ENCODE data around the gene LIFR.

The LIFR gene

GRCh38 chr5:38589629-38590028 is 33.2 kb upstream of the LIFR start:
- no peak for TF ChIP-seq TAF1 (IDR thresholded peaks at IDR 0.05; ENCODE audit: low read depth)
- TF ChIP-seq RAD21 (IDR thresholded peaks at IDR 0.05; ENCODE audit: low read depth) = no peak
- no peak for TF ChIP-seq CEBPB (IDR thresholded peaks at IDR 0.05)
- TF ChIP-seq, protein P1, sequence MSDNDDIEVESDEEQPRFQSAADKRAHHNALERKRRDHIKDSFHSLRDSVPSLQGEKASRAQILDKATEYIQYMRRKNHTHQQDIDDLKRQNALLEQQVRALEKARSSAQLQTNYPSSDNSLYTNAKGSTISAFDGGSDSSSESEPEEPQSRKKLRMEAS (IDR thresholded peaks at IDR 0.05) = no peak
- TF ChIP-seq EP300 (IDR thresholded peaks at IDR 0.05; ENCODE audit: borderline replicate concordance) = no peak
- TF ChIP-seq TEAD4 (IDR thresholded peaks at IDR 0.05) = no peak
- no peak for TF ChIP-seq EGR1 (IDR thresholded peaks at IDR 0.05)
- TF ChIP-seq ZBTB7A (IDR thresholded peaks at IDR 0.05; ENCODE audit: low read depth) = no peak
- no peak for TF ChIP-seq CREB1 (IDR thresholded peaks at IDR 0.05; ENCODE audit: low read depth)
- TF ChIP-seq YY1 (IDR thresholded peaks at IDR 0.05; ENCODE audit: low read depth) = no peak

DNA sequence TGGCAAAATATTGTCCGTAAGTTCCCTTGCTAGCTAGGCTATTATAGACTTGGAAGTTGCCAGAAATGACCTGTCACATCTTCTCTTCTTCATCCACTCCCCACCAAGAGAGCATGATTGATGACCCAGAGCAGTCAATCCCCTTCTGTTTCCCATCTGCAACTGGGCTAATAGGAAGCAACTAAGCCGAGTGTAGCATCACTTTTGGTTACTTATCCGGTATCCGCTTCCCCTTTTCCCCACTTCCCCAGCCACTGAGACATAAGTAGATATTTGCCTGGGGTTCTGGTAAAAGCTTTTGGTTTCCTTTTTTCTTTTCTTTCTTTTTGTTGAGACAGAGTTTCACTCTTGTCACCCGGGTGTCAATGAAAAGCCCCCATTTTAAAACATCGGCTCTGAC is 29.4 kb upstream of the LIFR start:
- TF ChIP-seq, protein P2, sequence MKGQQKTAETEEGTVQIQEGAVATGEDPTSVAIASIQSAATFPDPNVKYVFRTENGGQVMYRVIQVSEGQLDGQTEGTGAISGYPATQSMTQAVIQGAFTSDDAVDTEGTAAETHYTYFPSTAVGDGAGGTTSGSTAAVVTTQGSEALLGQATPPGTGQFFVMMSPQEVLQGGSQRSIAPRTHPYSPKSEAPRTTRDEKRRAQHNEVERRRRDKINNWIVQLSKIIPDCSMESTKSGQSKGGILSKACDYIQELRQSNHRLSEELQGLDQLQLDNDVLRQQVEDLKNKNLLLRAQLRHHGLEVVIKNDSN (IDR thresholded peaks at IDR 0.05) = no peak
- TF ChIP-seq TAF1 (IDR thresholded peaks at IDR 0.05; ENCODE audit: low read depth) (no peak), RAD21 (IDR thresholded peaks at IDR 0.05; ENCODE audit: low read depth) (no peak), EGR1 (IDR thresholded peaks at IDR 0.05) (no peak), TCF12 (IDR thresholded peaks at IDR 0.05; ENCODE audit: low read depth) (no peak), CEBPB (IDR thresholded peaks at IDR 0.05) (no peak), ZBTB7A (IDR thresholded peaks at IDR 0.05; ENCODE audit: low read depth) (no peak), TEAD4 (IDR thresholded peaks at IDR 0.05) (no peak), EP300 (IDR thresholded peaks at IDR 0.05; ENCODE audit: borderline replicate concordance) (no peak)
- TF ChIP-seq, protein P1 (IDR thresholded peaks at IDR 0.05) = no peak

GRCh38 chr5:38583500-38583899 is 27.1 kb upstream of the LIFR start:
- TF ChIP-seq CREB1 (IDR thresholded peaks at IDR 0.05; ENCODE audit: low read depth) = no peak
- TF ChIP-seq, protein P2 (IDR thresholded peaks at IDR 0.05) = no peak
- TF ChIP-seq CEBPB (IDR thresholded peaks at IDR 0.05) = no peak
- no peak for TF ChIP-seq RAD21 (IDR thresholded peaks at IDR 0.05; ENCODE audit: low read depth)

GRCh38 chr5:38582975-38583319 is 26.5 kb upstream of the LIFR start:
- TF ChIP-seq, protein P2 (IDR thresholded peaks at IDR 0.05) = no peak
- no peak for TF ChIP-seq EGR1 (IDR thresholded peaks at IDR 0.05)
- TF ChIP-seq CREB1 (IDR thresholded peaks at IDR 0.05; ENCODE audit: low read depth) = no peak
- TF ChIP-seq CEBPB (IDR thresholded peaks at IDR 0.05) = no peak
- TF ChIP-seq TEAD4 (IDR thresholded peaks at IDR 0.05) = no peak
- TF ChIP-seq TCF12 (IDR thresholded peaks at IDR 0.05; ENCODE audit: low read depth) = no peak
- no peak for TF ChIP-seq YY1 (IDR thresholded peaks at IDR 0.05; ENCODE audit: low read depth)
- TF ChIP-seq REST (IDR thresholded peaks at IDR 0.05; ENCODE audit: low read depth) = no peak
- no peak for TF ChIP-seq FOXM1 (IDR thresholded peaks at IDR 0.05; ENCODE audit: borderline replicate concordance, low read depth)
- TF ChIP-seq NFIC (IDR thresholded peaks at IDR 0.05) = no peak

DNA sequence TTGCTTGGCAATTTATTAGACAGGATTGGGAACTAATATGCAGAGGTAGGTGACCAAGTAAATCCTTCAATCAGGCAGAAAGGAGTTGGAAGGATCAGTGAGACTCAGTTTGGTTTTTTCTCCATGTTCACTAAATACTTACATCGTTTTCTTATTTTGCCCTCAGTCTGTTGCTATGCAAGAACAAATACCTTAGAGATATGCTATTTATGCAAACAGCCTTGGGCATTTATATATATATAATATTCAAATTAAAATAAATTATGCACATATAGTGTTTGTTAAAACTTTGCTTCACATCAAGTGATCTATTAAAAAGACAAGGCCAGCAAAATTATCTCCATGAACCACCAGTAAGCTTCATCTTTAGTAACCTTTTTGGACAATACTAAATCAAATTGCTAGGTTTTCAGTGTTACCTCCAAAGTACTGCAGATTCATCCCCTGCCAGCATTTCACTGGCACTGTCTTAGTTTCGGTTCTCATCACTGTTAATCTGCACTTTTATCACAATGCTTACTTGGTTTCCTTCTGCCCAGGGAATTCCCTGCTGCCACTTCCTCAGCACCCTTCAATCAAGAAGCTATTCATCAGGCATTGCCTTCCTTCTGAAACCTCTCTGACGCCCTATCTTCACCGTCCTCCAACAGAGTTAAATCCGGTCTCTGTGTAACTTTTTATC is 26.0 kb upstream of the LIFR start:
- TF ChIP-seq TEAD4 (IDR thresholded peaks at IDR 0.05) (no peak), FOXM1 (IDR thresholded peaks at IDR 0.05; ENCODE audit: borderline replicate concordance, low read depth) (no peak), EP300 (IDR thresholded peaks at IDR 0.05; ENCODE audit: borderline replicate concordance) (no peak), TAF1 (IDR thresholded peaks at IDR 0.05; ENCODE audit: low read depth) (no peak), TCF12 (IDR thresholded peaks at IDR 0.05; ENCODE audit: low read depth) (no peak), EGR1 (IDR thresholded peaks at IDR 0.05) (no peak), ZBTB7A (IDR thresholded peaks at IDR 0.05; ENCODE audit: low read depth) (no peak), RAD21 (IDR thresholded peaks at IDR 0.05; ENCODE audit: low read depth) (no peak), YY1 (IDR thresholded peaks at IDR 0.05; ENCODE audit: low read depth) (no peak), CEBPB (IDR thresholded peaks at IDR 0.05) (no peak), CREB1 (IDR thresholded peaks at IDR 0.05; ENCODE audit: low read depth) (no peak), NFIC (IDR thresholded peaks at IDR 0.05) (no peak), REST (IDR thresholded peaks at IDR 0.05; ENCODE audit: low read depth) (no peak)
- TF ChIP-seq, protein P1 (IDR thresholded peaks at IDR 0.05) = no peak
- TF ChIP-seq, protein P2 (IDR thresholded peaks at IDR 0.05) = no peak
